Measurements from ENCODE around the gene FUZ.

Gene FUZ

GRCh38 chr19:49850487-49851342, 37.6 kb upstream of the FUZ start, which contains the start of gene PTOV1:
TSS of gene PTOV1 (plus strand) at chr19:49851159.
- TF ChIP-seq EP300 (IDR thresholded peaks at IDR 0.05; ENCODE audit: borderline replicate concordance) = peak; percentile 48; the same call in 1 of the 2 replicates
- TF ChIP-seq USF1 (IDR thresholded peaks at IDR 0.05) = 0 out of 2 replicates have a peak, but pooled peaks have one; percentile 3
- peak; percentile 74 for TF ChIP-seq TAF1 (IDR thresholded peaks at IDR 0.05; ENCODE audit: low read depth)
- TF ChIP-seq ZBTB7A (IDR thresholded peaks at IDR 0.05; ENCODE audit: low read depth) = peak; percentile 89
- no peak for TF ChIP-seq RAD21 (IDR thresholded peaks at IDR 0.05; ENCODE audit: low read depth)
- peak; percentile 63 for TF ChIP-seq CREB1 (IDR thresholded peaks at IDR 0.05; ENCODE audit: low read depth)
- TF ChIP-seq EGR1 (IDR thresholded peaks at IDR 0.05) = no peak
- no peak; the same call in 1 of the 2 replicates for TF ChIP-seq NFIC (IDR thresholded peaks at IDR 0.05)
- TF ChIP-seq TCF12 (IDR thresholded peaks at IDR 0.05; ENCODE audit: low read depth) = no peak; the same call in 1 of the 2 replicates
- TF ChIP-seq REST (IDR thresholded peaks at IDR 0.05; ENCODE audit: low read depth) = no peak
- TF ChIP-seq YY1 (IDR thresholded peaks at IDR 0.05; ENCODE audit: low read depth) = no peak; the same call in 1 of the 2 replicates
- peak; percentile 54; the same call in 1 of the 2 replicates for TF ChIP-seq MAX (IDR thresholded peaks at IDR 0.05)
- TF ChIP-seq CEBPB (IDR thresholded peaks at IDR 0.05) = no peak
- no peak for TF ChIP-seq FOXM1 (IDR thresholded peaks at IDR 0.05; ENCODE audit: borderline replicate concordance, low read depth)

GRCh38 chr19:49850221-49850486, 37.1 kb upstream of the FUZ start:
- no peak for TF ChIP-seq ZBTB7A (IDR thresholded peaks at IDR 0.05; ENCODE audit: low read depth)
- no peak for TF ChIP-seq USF1 (IDR thresholded peaks at IDR 0.05)
- no peak for TF ChIP-seq CEBPB (IDR thresholded peaks at IDR 0.05)
- TF ChIP-seq TAF1 (IDR thresholded peaks at IDR 0.05; ENCODE audit: low read depth) = no peak
- no peak for TF ChIP-seq CREB1 (IDR thresholded peaks at IDR 0.05; ENCODE audit: low read depth)
- TF ChIP-seq MAX (IDR thresholded peaks at IDR 0.05) = no peak

GRCh38 chr19:49849433-49850220, 36.5 kb upstream of the FUZ start:
- TF ChIP-seq MAX (IDR thresholded peaks at IDR 0.05) = no peak
- no peak for TF ChIP-seq EP300 (IDR thresholded peaks at IDR 0.05; ENCODE audit: borderline replicate concordance)
- no peak for TF ChIP-seq CREB1 (IDR thresholded peaks at IDR 0.05; ENCODE audit: low read depth)
- no peak for TF ChIP-seq CEBPB (IDR thresholded peaks at IDR 0.05)
- TF ChIP-seq TCF12 (IDR thresholded peaks at IDR 0.05; ENCODE audit: low read depth) = no peak
- TF ChIP-seq TAF1 (IDR thresholded peaks at IDR 0.05; ENCODE audit: low read depth) = no peak
- no peak for TF ChIP-seq REST (IDR thresholded peaks at IDR 0.05; ENCODE audit: low read depth)
- no peak for TF ChIP-seq EGR1 (IDR thresholded peaks at IDR 0.05)
- no peak for TF ChIP-seq RAD21 (IDR thresholded peaks at IDR 0.05; ENCODE audit: low read depth)
- TF ChIP-seq USF1 (IDR thresholded peaks at IDR 0.05) = no peak
- no peak for TF ChIP-seq ZBTB7A (IDR thresholded peaks at IDR 0.05; ENCODE audit: low read depth)
- no peak for TF ChIP-seq YY1 (IDR thresholded peaks at IDR 0.05; ENCODE audit: low read depth)
- no peak for TF ChIP-seq TEAD4 (IDR thresholded peaks at IDR 0.05)
- TF ChIP-seq NFIC (IDR thresholded peaks at IDR 0.05) = no peak
- TF ChIP-seq FOXM1 (IDR thresholded peaks at IDR 0.05; ENCODE audit: borderline replicate concordance, low read depth) = no peak

GRCh38 chr19:49848938-49849337, 35.8 kb upstream of the FUZ start:
- TF ChIP-seq TCF12 (IDR thresholded peaks at IDR 0.05; ENCODE audit: low read depth) = no peak
- TF ChIP-seq CREB1 (IDR thresholded peaks at IDR 0.05; ENCODE audit: low read depth) = no peak
- no peak for TF ChIP-seq TAF1 (IDR thresholded peaks at IDR 0.05; ENCODE audit: low read depth)
- TF ChIP-seq ZBTB7A (IDR thresholded peaks at IDR 0.05; ENCODE audit: low read depth) = no peak
- TF ChIP-seq EGR1 (IDR thresholded peaks at IDR 0.05) = no peak
- no peak for TF ChIP-seq NFIC (IDR thresholded peaks at IDR 0.05)
- no peak for TF ChIP-seq FOXM1 (IDR thresholded peaks at IDR 0.05; ENCODE audit: borderline replicate concordance, low read depth)
- no peak for TF ChIP-seq MAX (IDR thresholded peaks at IDR 0.05)
- TF ChIP-seq TEAD4 (IDR thresholded peaks at IDR 0.05) = no peak
- TF ChIP-seq EP300 (IDR thresholded peaks at IDR 0.05; ENCODE audit: borderline replicate concordance) = no peak
- no peak for TF ChIP-seq RAD21 (IDR thresholded peaks at IDR 0.05; ENCODE audit: low read depth)
- TF ChIP-seq REST (IDR thresholded peaks at IDR 0.05; ENCODE audit: low read depth) = no peak
